ENCODE results near the gene ESR2. TPM values are rescaled to one million over a fixed set of nuclear protein-coding genes. Genes with fewer than 3 reads are reported as not detected.

Gene ESR2
- total and polyA plus RNA-seq, 4 donors = 0.11 to 3.4 (median 0.37) TPM

- 91 to 93% methylated on average over 4 of the region's 4 CpGs for WGBS, 2 donors
- no peak overlapping the region for H3K27ac ChIP-seq (ENCODE audit: low read depth in 1 of 2, low read length in 1 of 2)
- peaks cover 3 to 12% (median 5%) of the 10 kb centered on the region in 4 donors for H3K36me3 ChIP-seq (ENCODE audit: control insufficient read depth in 4 of 4, insufficient read depth in 4 of 4, low read length in 4 of 4)
- no peak overlapping the region for H3K4me3 ChIP-seq
- H3K9ac ChIP-seq (ENCODE audit: insufficient read depth in 1 of 2, low read length in 2 of 2) = no peak overlapping the region
- ATAC-seq (ENCODE audit: insufficient read depth, low FRiP score) = no peak
- peaks cover 0 to 1% (median 0%) of the 10 kb centered on the region in 4 donors for H3K9me3 ChIP-seq (ENCODE audit: control insufficient read depth in 4 of 4, insufficient read depth in 3 of 4, low read length in 3 of 4)
- no peak for TF ChIP-seq CTCF (IDR thresholded peaks at IDR 0.05; ENCODE audit: control extremely low read depth, extremely low read depth)
- DNase-seq = no peak
- H3K27me3 ChIP-seq (ENCODE audit: control insufficient read depth in 3 of 3, insufficient read depth in 3 of 3, low read length in 2 of 3) = no peaks in the 10 kb centered on the region
- H3K4me1 ChIP-seq (ENCODE audit: control insufficient read depth in 5 of 5, insufficient read depth in 5 of 5, low read length in 5 of 5) = peaks cover 0 to 5% (median 0%) of the 10 kb centered on the region in 5 donors
These were observed 60.5 kb downstream of the ESR2 start for GRCh38 chr14:64233531-64234190.

DNA sequence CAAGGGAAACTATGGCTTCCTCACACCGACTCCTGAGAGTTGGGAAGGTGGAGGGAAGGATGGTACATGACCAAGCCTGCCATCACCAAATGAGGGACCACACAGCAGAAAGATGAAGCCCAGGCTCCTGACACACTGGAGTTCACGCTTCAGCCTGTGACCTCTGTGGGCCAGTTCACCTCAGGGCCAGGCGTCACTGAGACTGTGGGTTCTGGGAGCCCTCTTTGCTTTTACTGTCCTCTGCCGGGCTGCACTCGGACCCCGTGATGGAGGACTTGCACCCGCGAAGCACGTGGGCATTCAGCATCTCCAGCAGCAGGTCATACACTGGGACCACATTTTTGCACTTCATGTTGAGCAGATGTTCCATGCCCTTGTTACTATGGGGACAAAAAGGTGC lies 61.2 kb downstream of the ESR2 start:
- TF ChIP-seq CTCF (IDR thresholded peaks at IDR 0.05; ENCODE audit: control extremely low read depth, extremely low read depth) = no peak
- H3K36me3 ChIP-seq (ENCODE audit: control insufficient read depth in 4 of 4, insufficient read depth in 4 of 4, low read length in 4 of 4) = peaks cover 4 to 19% (median 7%) of the 10 kb centered on the region in 4 donors
- ATAC-seq (ENCODE audit: insufficient read depth, low FRiP score) (no peak), DNase-seq (no peak)
- no peaks in the 10 kb centered on the region for H3K9me3 ChIP-seq (ENCODE audit: control insufficient read depth in 4 of 4, insufficient read depth in 3 of 4, low read length in 3 of 4)
- H3K9ac ChIP-seq (ENCODE audit: insufficient read depth in 1 of 2, low read length in 2 of 2) = no peak overlapping the region
- H3K4me3 ChIP-seq = no peak overlapping the region
- H3K27ac ChIP-seq (ENCODE audit: low read depth in 1 of 2, low read length in 1 of 2) = peak overlapping the region; percentile 9 to 56
- WGBS, 2 donors = 89 to 94% methylated on average over 9 of the region's 9 CpGs
- H3K27me3 ChIP-seq (ENCODE audit: control insufficient read depth in 3 of 3, insufficient read depth in 3 of 3, low read length in 2 of 3) = no peaks in the 10 kb centered on the region
- H3K4me1 ChIP-seq (ENCODE audit: control insufficient read depth in 5 of 5, insufficient read depth in 5 of 5, low read length in 5 of 5) = peaks cover 0 to 5% (median 0%) of the 10 kb centered on the region in 5 donors

GRCh38 chr14:64232095-64232838 lies 61.9 kb downstream of the ESR2 start:
- WGBS, 2 donors = 77 to 87% methylated on average over 9 of the region's 9 CpGs
- Histone ChIP-seq H3K36me3 (ENCODE audit: control insufficient read depth in 4 of 4, insufficient read depth in 4 of 4, low read length in 4 of 4) (peaks cover 4 to 22% (median 13%) of the 10 kb centered on the region in 4 donors), H3K27ac (ENCODE audit: low read depth in 1 of 2, low read length in 1 of 2) (peak overlapping the region in 1 of 2 donors; percentile 56), H3K4me3 (no peak overlapping the region), H3K27me3 (ENCODE audit: control insufficient read depth in 3 of 3, insufficient read depth in 3 of 3, low read length in 2 of 3) (no peaks in the 10 kb centered on the region), H3K9ac (ENCODE audit: insufficient read depth in 1 of 2, low read length in 2 of 2) (no peak overlapping the region), H3K9me3 (ENCODE audit: control insufficient read depth in 4 of 4, insufficient read depth in 3 of 4, low read length in 3 of 4) (no peaks in the 10 kb centered on the region), H3K4me1 (ENCODE audit: control insufficient read depth in 5 of 5, insufficient read depth in 5 of 5, low read length in 5 of 5) (peaks cover 0 to 5% (median 0%) of the 10 kb centered on the region in 5 donors)
- no peak for DNase-seq
- no peak for TF ChIP-seq CTCF (IDR thresholded peaks at IDR 0.05; ENCODE audit: control extremely low read depth, extremely low read depth)
- ATAC-seq (ENCODE audit: insufficient read depth, low FRiP score) = peak; percentile 28

All from lung (tissue), 12 donors.